ENCODE results near the gene NUMB.
"Not testable (repeated sequence)": the region's sequence is repeated elsewhere in the genome, so short reads cannot be mapped to it uniquely, and the experiment has no call there.

Gene NUMB

GRCh38 chr14:73342670-73343069 lies 115.7 kb downstream of the NUMB start:
- no peak for DNase-seq

GRCh38 chr14:73339846-73340595 lies 118.3 kb downstream of the NUMB start:
- no peak for DNase-seq

- DNase-seq = no peak
These were observed 119.1 kb downstream of the NUMB start for GRCh38 chr14:73339206-73339605.

GRCh38 chr14:73338551-73338950 lies 119.8 kb downstream of the NUMB start:
- DNase-seq = no peak

- DNase-seq = no peak
These were observed 125.3 kb downstream of the NUMB start for GRCh38 chr14:73333031-73333430.

- DNase-seq = no peak
These were observed 132.6 kb downstream of the NUMB start for GRCh38 chr14:73325630-73326299.

- DNase-seq = no peak
These were observed 133.3 kb downstream of the NUMB start for GRCh38 chr14:73325063-73325462.

GRCh38 chr14:73324533-73324932 lies 133.8 kb downstream of the NUMB start:
- no peak for DNase-seq

GRCh38 chr14:73323896-73324399 lies 134.4 kb downstream of the NUMB start:
- no peak for DNase-seq

GRCh38 chr14:73313151-73313550 lies 145.2 kb downstream of the NUMB start:
- DNase-seq = no peak

GRCh38 chr14:73312687-73313086 lies 145.7 kb downstream of the NUMB start:
- no peak for DNase-seq

GRCh38 chr14:73311708-73312030 lies 146.7 kb downstream of the NUMB start:
- DNase-seq = peak; percentile 4

- not testable (repeated sequence) for DNase-seq
These were observed 149.1 kb downstream of the NUMB start for GRCh38 chr14:73309207-73309606.

- DNase-seq = no peak
These were observed 151.1 kb downstream of the NUMB start for GRCh38 chr14:73307261-73307660.

GRCh38 chr14:73305499-73305898 lies 152.8 kb downstream of the NUMB start:
- no peak for DNase-seq

GRCh38 chr14:73295198-73295796 lies 163.0 kb downstream of the NUMB start:
- peak; percentile 16 for DNase-seq

- no peak for DNase-seq
These were observed 164.3 kb downstream of the NUMB start for GRCh38 chr14:73293782-73294781.

GRCh38 chr14:73290279-73290678 lies 168.1 kb downstream of the NUMB start:
- DNase-seq = no peak

- DNase-seq = no peak
These were observed 168.6 kb downstream of the NUMB start for GRCh38 chr14:73289729-73290128.

GRCh38 chr14:73289308-73289707 lies 169.0 kb downstream of the NUMB start:
- no peak for DNase-seq

- no peak for DNase-seq
These were observed 171.3 kb downstream of the NUMB start for GRCh38 chr14:73287071-73287470.

- DNase-seq = no peak
These were observed 171.7 kb downstream of the NUMB start for GRCh38 chr14:73286598-73286997.

GRCh38 chr14:73285979-73286378 lies 172.4 kb downstream of the NUMB start:
- no peak for DNase-seq
